GM18520 (cell line): ENCODE measurements around the gene DYRK4.
A peak's percentile ranks its signal among the peaks of the same experiment; 100 is the strongest.

Experiments
- ATAC-seq: cut with Tn5 transposase; IDR thresholded peaks from one replicate; pipeline ENCODE4 v1.9.1; 2021; ENCODE audit not compliant: unreplicated experiment

The DYRK4 gene

GRCh38 chr12:4615667-4616066 is 53.7 kb downstream of the DYRK4 start:
- ATAC-seq, result no peak

- no peak for ATAC-seq
Measured at GRCh38 chr12:4621511-4621910, 59.5 kb downstream of the DYRK4 start.

GRCh38 chr12:4626543-4626942 is 64.5 kb downstream of the DYRK4 start:
- ATAC-seq, result no peak

GRCh38 chr12:4628406-4628805 is 66.4 kb downstream of the DYRK4 start:
- ATAC-seq, result no peak

GRCh38 chr12:4630262-4630661 is 68.3 kb downstream of the DYRK4 start:
- no peak for ATAC-seq

GRCh38 chr12:4643747-4644146 is 81.7 kb downstream of the DYRK4 start:
- no peak for ATAC-seq

GRCh38 chr12:4645023-4645422 is 83.0 kb downstream of the DYRK4 start:
- ATAC-seq, result no peak

GRCh38 chr12:4648104-4648500 is 86.1 kb downstream of the DYRK4 start:
- no peak for ATAC-seq

- ATAC-seq, result peak; percentile 58
Measured at GRCh38 chr12:4648501-4649357, 86.7 kb downstream of the DYRK4 start, which contains the start of the genes AKAP3 and NDUFA9. Gene AKAP3 (minus strand): TSS chr12:4649051. CDS start chr12:4638196, 10,855 bp downstream. Gene NDUFA9 (plus strand): TSS chr12:4649114. CDS start chr12:4649127, 13 bp downstream.

GRCh38 chr12:4649358-4649661 is 87.3 kb downstream of the DYRK4 start:
- no peak for ATAC-seq

GRCh38 chr12:4653257-4653656 is 91.2 kb downstream of the DYRK4 start:
- no peak for ATAC-seq

GRCh38 chr12:4653691-4654090 is 91.7 kb downstream of the DYRK4 start:
- no peak for ATAC-seq
